Loucy (cell line): ENCODE data around the gene SENP7.

Experiments
- H2AFZ ChIP-seq: fragments of 200-600 bp; sonication (generic); 2 replicates; pipeline ENCODE4 v1.6.0; 2016; ENCODE audit warnings: antibody characterized with exemption, mild to moderate bottlenecking, low read length, moderate library complexity
- H3F3A ChIP-seq: fragments of 200-600 bp; 2 replicates; pipeline ENCODE4 v1.6.0; 2016; ENCODE audit warnings: antibody characterized with exemption, low read depth, mild to moderate bottlenecking
- H3K27me3 ChIP-seq: fragments of 200-600 bp; sonication (generic); 2 replicates; pipeline ENCODE4 v1.6.1; 2014; ENCODE audit warnings: low read length, mild to moderate bottlenecking; ENCODE audit not compliant: insufficient read depth, poor library complexity, severe bottlenecking
- H3K36me3 ChIP-seq: fragments of 200-600 bp; sonication (generic); 2 replicates; pipeline ENCODE4 v1.6.1; 2016; ENCODE audit warnings: low read length; ENCODE audit not compliant: insufficient read depth
- H3K4me1 ChIP-seq: fragments of 200-600 bp; sonication (generic); 2 replicates; pipeline ENCODE4 v1.5.1; 2014; ENCODE audit warnings: low read length, mild to moderate bottlenecking; ENCODE audit not compliant: insufficient read depth, poor library complexity, severe bottlenecking
- H3K4me2 ChIP-seq: fragments of 200-600 bp; sonication (generic); 2 replicates; pipeline ENCODE4 v1.6.0; 2014; ENCODE audit warnings: antibody characterized with exemption, low read length, low read depth, mild to moderate bottlenecking; ENCODE audit not compliant: poor library complexity, severe bottlenecking
- H3K4me3 ChIP-seq: fragments of 200-600 bp; sonication (generic); 2 replicates; pipeline ENCODE4 v1.5.1; 2014; ENCODE audit warnings: low read length, mild to moderate bottlenecking, mixed read lengths; ENCODE audit not compliant: poor library complexity, severe bottlenecking
- H3K79me2 ChIP-seq: fragments of 200-600 bp; sonication (generic); 2 replicates; pipeline ENCODE4 v1.6.1; 2014; ENCODE audit warnings: low read length; ENCODE audit not compliant: insufficient read depth
- H3K9ac ChIP-seq: fragments of 200-600 bp; sonication (generic); 2 replicates; pipeline ENCODE4 v1.6.0; 2014; ENCODE audit warnings: mild to moderate bottlenecking, low read depth, low read length, moderate library complexity; ENCODE audit not compliant: poor library complexity, severe bottlenecking
- H3K9me2 ChIP-seq: fragments of 200-600 bp; sonication (generic); replicated peaks from 2 replicates; pipeline ENCODE4 v1.6.1; 2016; ENCODE audit warnings: low read depth, low read length, mixed read lengths
- H3K9me3 ChIP-seq: fragments of 200-600 bp; sonication (generic); 2 replicates; pipeline ENCODE4 v1.6.1; 2014; ENCODE audit warnings: mild to moderate bottlenecking, antibody characterized with exemption, low read length, low read depth; ENCODE audit not compliant: insufficient read depth
- H4K20me1 ChIP-seq: fragments of 200-600 bp; sonication (generic); 2 replicates; pipeline ENCODE4 v1.6.0; 2014; ENCODE audit warnings: antibody characterized with exemption, low read length, mild to moderate bottlenecking; ENCODE audit not compliant: insufficient read depth, poor library complexity, severe bottlenecking
- EZH2phosphoT487 ChIP-seq: fragments of 200-600 bp; IDR thresholded peaks from 2 replicates; pipeline ENCODE4 v1.6.1; 2018; ENCODE audit warnings: antibody characterized with exemption, mild to moderate bottlenecking, moderate library complexity, borderline replicate concordance
- TF ChIP-seq, protein P1 (sequence below): fragments of 200-600 bp; sonication (generic); conservative IDR thresholded peaks from 2 replicates; pipeline ENCODE4 v1.5.1; 2014; ENCODE audit warnings: mild to moderate bottlenecking, antibody characterized with exemption, low read length

The SENP7 gene

DNA sequence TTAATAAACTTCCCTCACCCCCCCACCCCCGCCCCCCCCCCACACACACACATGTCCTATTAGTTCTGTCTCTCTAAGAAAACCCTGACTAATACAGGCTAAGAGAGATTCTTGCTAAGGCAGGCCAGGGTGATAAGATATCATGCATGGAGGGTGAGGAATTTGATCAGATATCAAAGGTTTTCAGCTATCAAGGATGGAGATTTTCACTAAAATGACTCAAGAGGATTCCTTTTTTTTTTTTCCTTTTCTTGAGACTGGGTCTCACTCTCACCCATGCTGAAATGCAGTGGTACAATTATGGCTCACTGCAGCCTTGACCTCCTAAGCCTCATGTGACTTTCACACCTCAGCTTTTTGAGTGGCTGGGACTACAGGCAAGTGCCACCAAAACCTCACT lies 14.9 kb upstream of the SENP7 start:
- Histone ChIP-seq H3K36me3 (no peaks in the 10 kb centered on the region), H4K20me1 (no peaks in the 10 kb centered on the region), H3K4me1 (peaks cover 23% of the 10 kb centered on the region), H3K9ac (no peak overlapping the region), H3F3A (no peaks in the 10 kb centered on the region), H3K9me3 (peaks cover 9% of the 10 kb centered on the region), H2AFZ (no peak overlapping the region), H3K79me2 (no peaks in the 10 kb centered on the region), H3K9me2 (no peaks in the 10 kb centered on the region), H3K4me2 (no peak overlapping the region), H3K4me3 (no peak overlapping the region), H3K27me3 (no peaks in the 10 kb centered on the region)
- TF ChIP-seq, protein P1, sequence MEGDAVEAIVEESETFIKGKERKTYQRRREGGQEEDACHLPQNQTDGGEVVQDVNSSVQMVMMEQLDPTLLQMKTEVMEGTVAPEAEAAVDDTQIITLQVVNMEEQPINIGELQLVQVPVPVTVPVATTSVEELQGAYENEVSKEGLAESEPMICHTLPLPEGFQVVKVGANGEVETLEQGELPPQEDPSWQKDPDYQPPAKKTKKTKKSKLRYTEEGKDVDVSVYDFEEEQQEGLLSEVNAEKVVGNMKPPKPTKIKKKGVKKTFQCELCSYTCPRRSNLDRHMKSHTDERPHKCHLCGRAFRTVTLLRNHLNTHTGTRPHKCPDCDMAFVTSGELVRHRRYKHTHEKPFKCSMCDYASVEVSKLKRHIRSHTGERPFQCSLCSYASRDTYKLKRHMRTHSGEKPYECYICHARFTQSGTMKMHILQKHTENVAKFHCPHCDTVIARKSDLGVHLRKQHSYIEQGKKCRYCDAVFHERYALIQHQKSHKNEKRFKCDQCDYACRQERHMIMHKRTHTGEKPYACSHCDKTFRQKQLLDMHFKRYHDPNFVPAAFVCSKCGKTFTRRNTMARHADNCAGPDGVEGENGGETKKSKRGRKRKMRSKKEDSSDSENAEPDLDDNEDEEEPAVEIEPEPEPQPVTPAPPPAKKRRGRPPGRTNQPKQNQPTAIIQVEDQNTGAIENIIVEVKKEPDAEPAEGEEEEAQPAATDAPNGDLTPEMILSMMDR: no peak
- TF ChIP-seq EZH2phosphoT487: no peak

DNA sequence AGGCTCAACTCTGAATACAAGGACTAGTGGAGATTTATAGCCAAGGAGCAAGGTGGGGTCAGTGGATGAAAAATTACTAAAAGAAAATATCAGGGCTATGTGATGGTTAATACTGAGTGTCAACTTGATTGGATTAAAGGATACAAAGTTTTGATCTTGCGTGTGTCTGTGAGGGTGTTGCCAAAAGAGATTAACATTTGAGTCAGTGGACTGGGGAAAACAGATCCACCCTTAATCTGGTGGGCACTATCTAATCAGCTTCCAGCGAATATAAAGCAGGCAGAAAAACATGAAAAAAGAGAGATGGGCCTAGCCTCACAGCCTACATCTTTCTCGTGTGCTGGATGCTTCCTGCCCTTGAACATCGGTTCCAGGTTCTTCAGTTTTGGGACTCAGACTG lies 14.4 kb upstream of the SENP7 start:
- Histone ChIP-seq H3K4me3 (no peak overlapping the region), H3K79me2 (no peaks in the 10 kb centered on the region), H3K36me3 (no peaks in the 10 kb centered on the region), H3K4me1 (peaks cover 27% of the 10 kb centered on the region), H3F3A (no peaks in the 10 kb centered on the region), H4K20me1 (no peaks in the 10 kb centered on the region), H3K4me2 (no peak overlapping the region), H3K27me3 (no peaks in the 10 kb centered on the region), H3K9ac (no peak overlapping the region), H2AFZ (no peak overlapping the region), H3K9me3 (peaks cover 9% of the 10 kb centered on the region), H3K9me2 (no peaks in the 10 kb centered on the region)
- TF ChIP-seq, protein P1: no peak
- no peak for TF ChIP-seq EZH2phosphoT487

DNA sequence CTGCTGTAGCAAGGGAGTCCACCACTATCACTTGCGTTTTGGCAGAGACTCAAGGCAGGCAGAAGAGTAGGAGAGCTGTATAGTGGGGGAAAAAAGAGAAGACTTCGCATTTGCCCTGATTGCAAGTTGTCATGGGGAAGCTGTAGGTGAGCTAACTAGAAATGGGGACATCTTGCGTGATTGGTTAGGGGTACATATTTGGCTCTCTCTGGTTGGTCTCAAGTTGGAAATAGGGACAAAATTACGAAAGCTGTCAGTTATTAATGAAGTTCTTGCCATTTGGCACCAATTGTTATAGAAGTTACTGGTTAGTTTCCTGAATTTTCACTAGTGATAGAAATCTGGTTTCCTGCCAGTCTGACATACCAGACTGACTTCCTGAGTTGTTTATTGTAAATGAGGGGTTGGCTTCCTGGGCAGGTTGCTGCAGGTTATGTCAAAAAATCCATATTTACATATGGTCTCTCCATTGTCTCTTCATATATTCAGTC lies 8.2 kb upstream of the SENP7 start:
- Histone ChIP-seq H3K27me3 (no peaks in the 10 kb centered on the region), H3K4me1 (peaks cover 48% of the 10 kb centered on the region), H2AFZ (peak overlapping the region; percentile 53), H3K4me2 (peak overlapping the region; percentile 67), H3F3A (no peaks in the 10 kb centered on the region), H3K9ac (peak overlapping the region; percentile 64), H3K4me3 (peak overlapping the region; percentile 57), H4K20me1 (no peaks in the 10 kb centered on the region), H3K9me2 (no peaks in the 10 kb centered on the region), H3K9me3 (no peaks in the 10 kb centered on the region), H3K79me2 (no peaks in the 10 kb centered on the region), H3K36me3 (no peaks in the 10 kb centered on the region)
- TF ChIP-seq, protein P1: no peak
- no peak for TF ChIP-seq EZH2phosphoT487
